Measurements from ENCODE around the gene GPR31.

The GPR31 gene

DNA sequence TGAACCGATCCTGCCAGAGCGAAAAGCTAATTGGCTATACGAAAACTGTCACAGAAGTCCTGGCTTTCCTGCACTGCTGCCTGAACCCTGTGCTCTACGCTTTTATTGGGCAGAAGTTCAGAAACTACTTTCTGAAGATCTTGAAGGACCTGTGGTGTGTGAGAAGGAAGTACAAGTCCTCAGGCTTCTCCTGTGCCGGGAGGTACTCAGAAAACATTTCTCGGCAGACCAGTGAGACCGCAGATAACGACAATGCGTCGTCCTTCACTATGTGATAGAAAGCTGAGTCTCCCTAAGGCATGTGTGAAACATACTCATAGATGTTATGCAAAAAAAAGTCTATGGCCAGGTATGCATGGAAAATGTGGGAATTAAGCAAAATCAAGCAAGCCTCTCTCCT, 20.7 kb downstream of the GPR31 start:
- DNase-seq, result no peak

DNA sequence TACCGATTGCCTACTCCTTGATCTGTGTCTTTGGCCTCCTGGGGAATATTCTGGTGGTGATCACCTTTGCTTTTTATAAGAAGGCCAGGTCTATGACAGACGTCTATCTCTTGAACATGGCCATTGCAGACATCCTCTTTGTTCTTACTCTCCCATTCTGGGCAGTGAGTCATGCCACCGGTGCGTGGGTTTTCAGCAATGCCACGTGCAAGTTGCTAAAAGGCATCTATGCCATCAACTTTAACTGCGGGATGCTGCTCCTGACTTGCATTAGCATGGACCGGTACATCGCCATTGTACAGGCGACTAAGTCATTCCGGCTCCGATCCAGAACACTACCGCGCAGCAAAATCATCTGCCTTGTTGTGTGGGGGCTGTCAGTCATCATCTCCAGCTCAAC, 21.4 kb downstream of the GPR31 start:
- DNase-seq, result no peak

DNA sequence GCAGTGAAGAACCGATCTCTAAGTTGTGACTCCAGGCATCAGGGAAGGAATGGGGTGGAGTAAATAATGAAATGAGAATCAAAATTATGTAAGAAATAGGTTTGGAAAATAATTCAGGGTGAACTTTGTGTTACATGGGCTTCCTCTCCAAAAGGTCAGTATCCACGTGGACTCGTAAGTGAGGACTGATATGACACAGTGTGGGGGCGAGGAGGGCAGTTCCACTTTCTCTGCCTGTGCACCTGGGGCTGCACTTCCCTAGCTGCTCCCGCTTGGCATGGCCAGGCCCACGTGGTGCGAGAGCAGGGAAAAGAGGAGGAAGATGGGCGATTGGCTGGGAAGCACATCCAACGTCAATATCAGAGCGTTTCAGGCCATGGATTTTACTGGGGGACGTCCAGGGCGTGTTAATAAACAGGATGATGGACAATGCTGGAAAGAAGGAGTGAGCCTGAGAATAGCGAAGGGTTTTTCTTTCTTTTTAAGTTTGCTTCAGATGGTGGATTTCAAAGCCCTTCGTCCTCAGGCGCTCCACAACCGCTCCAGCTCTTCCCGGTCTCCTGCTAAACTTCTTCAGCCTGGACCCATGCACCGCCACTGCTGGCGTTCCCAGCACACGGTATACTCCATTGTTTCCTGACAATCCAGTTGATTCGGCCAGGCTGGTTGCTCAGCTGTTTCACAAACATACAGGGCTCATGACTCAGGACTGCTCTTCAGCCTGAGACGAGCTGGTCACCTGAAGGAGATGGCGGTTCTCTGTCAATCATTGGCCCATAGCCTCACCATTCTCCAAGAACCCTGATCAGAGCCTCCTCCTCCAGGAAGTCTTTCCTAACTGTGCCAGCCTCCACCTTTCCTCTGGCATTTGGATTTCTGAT, 23.1 kb downstream of the GPR31 start:
- DNase-seq, result no peak

DNA sequence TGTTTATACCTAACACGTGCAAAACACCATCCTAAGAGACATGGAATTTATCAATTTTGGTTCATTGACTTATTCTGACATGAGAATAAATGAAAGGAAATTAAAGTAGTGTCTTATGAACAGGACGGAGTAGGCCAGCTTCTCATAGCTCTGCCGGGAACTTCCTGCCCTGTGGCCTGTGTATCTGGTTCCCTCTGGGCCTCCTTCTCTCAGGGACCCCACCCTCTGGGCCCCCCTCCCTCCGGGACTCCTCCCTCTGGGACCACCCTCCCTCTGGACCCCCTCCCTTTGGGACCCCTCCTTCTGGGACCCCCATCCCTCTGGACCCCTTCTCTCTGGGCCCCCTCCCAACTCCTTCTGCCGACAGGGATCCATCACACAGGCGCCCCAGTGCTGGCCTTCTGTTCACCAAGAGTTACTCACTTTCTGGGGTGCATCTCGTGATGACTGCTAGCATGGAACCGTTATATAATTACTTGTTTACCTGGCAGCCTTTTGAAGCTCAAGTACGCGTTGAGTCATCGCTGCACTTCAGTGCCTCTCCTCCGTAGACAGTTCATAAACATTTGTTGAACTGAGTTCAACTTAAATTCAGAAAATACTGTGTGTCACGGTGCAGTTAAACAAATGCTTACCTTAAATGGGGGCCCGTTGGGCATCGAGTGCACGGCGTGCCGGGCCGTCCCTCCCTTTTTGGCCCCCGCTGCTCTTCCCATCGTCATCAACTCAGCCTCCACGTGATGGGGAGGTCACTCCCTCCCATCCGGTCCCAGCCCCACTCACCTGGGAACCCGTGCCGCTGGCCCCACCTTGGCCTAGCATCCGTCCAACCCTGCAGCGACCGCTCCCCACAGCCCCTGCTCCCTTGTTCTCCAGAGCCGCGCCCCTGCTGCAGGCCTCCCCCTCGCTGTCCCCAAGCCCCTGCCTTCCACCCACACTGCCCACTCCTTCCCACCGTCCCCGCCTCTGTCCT, 26.8 kb downstream of the GPR31 start:
- DNase-seq, result no peak

DNA sequence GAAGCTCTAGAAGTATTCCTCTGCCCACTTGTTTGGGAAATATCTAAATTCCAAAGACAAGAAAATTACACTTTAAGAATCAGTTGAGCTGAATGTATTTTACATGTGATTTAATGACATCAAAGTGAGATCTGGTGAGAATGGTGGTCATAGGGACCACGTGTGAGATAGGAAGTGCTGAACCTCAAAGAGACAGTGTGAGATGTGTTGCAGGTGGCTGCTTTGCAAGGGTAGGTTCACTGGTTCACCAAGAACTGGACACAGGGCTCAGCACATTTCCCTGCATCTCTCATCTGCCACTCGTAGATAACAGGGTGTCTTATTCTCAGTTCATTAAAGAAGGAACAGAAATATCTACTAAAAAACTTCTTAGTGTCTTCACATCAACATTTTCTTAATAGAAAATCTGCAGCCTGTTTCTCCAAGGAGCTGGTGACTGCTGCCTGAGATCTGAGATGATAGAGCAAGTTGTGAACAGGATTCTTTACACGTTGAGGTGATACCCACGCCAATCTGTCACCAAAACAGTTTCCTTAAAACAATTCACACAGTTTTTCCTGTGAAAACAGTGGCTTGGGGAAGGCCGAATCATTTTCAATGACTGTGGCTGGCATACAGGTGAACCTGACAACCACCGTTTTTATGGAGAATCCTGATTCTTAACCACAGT, 27.6 kb downstream of the GPR31 start:
- no peak for DNase-seq

DNA sequence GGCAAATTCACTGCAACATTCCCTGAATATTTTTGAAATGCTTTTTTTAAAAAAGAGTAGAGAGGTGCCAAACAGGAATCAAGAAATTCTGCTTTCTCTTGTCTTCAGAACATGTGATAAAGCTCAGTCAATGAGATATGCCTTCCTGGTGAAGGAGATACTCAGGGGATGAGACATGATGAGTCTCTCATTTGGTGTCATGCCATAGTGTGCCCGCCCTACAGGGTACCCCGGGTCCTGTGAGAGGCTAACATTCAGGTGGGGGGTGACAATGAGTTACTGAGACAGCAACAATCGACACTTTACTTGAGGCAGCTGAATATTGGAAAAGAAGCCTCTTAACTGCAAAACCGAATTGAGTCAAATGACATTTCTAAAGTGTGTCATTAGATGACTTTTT, 28.2 kb downstream of the GPR31 start:
- no peak for DNase-seq

DNA sequence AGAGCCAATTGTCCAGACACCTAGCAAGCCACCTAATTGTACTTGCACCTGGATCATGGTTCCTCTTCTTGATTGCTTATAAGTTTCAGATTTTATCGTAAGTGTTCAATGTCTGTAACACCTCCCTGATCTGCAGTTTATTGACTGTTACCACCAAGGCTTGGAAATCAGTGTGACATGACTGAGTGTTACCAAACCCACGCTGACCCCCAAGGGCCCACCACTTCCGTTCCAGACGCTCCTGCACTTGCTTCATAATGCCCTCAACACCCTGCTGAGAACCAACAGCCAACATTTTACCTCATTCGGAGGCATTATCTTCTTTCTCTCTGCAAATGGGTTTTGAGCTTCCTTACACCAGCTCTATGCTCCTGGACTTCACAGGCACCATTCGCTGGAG, 28.6 kb downstream of the GPR31 start:
- no peak for DNase-seq

DNA sequence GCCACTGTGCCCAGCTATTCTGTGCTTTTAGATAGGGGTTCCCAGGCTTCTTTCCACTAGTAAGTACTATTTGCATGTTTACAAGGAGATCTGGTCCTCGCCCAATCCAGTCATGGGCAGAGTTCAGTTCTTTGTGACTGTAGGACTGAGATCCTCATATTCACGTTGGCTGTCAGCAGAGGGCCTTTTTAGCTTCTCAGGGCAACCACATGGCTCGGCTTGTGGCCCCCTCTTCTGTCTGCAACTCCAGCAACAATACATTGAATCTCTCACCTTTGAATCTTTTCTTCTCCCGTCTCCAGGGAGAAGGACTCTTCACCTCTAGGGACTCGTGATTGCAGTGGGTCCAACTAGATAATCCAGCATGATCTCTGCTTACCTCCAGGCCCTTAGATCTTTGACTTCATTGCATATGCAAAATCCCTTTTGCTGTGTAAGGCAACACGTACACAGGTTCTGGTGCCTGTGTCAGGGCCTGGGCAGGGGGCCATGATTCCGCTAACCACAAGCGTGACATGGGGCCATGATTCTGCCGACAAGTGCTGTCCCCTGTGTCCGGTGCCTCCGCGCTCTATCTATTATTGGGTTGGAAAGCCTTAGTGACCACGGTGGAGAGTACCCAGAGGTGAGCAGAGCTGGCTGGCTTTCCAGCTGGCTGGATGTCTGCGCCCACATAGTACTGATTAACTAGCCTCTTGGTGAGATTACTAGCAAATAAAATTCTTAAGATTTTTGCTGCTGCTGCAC, 29.8 kb downstream of the GPR31 start:
- no peak for DNase-seq

DNA sequence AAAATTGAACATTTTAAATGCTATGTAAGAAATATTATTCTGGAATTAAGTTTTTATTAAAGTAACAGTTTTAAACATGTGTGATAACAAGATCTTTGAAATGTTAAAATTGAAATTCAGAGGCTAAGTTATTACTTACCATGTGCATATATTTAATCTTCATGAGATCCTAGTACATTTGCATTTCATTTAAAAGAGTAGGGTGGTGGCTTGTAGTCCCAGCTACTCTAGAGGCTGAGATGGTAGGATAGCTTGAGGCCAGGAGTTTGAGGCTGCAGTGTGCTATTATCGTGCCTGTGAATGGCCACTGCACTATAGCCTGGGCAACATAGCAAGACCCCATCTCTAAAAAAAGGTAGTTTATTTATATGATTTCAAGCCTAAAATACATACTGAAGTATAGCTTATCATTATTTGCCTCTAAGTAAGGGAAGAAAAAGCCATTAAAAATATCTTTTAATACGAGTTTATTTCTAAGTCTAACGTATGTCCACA, 31.9 kb downstream of the GPR31 start:
- DNase-seq, result no peak

DNA sequence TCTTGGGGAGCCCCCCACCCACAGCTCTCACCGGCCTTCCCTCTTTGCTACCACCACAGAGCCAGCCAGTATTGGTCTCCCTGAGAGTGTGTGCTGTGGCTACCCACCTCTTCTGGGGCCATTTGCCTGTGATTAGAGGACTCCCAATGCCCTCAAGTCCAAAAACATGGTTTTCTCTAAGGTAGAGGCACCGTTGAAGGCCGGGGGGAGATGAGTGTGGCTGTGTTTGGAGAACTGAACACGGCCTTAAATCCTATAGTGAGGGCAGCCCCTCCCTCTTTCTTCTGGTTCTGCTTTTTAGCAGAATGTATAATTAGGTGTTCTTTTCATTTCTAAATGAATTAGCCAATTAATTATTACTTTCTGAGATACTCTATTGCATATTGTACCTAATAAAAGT, 32.4 kb downstream of the GPR31 start:
- DNase-seq, result no peak

DNA sequence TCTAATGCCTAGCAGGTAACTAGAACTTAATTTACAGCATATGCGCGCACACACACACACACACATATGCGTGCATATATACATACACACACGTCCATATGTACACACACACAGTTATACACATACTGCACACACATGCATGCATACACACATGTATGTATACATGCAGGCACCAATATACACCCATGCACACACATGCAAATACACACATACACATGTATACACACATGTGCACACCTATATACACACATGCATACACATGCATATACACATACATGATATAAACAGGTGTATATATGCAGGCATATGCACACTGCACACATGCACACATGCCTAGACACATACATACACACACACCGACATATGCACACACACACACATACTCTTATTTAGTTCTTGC, 33.0 kb downstream of the GPR31 start:
- no peak for DNase-seq

DNA sequence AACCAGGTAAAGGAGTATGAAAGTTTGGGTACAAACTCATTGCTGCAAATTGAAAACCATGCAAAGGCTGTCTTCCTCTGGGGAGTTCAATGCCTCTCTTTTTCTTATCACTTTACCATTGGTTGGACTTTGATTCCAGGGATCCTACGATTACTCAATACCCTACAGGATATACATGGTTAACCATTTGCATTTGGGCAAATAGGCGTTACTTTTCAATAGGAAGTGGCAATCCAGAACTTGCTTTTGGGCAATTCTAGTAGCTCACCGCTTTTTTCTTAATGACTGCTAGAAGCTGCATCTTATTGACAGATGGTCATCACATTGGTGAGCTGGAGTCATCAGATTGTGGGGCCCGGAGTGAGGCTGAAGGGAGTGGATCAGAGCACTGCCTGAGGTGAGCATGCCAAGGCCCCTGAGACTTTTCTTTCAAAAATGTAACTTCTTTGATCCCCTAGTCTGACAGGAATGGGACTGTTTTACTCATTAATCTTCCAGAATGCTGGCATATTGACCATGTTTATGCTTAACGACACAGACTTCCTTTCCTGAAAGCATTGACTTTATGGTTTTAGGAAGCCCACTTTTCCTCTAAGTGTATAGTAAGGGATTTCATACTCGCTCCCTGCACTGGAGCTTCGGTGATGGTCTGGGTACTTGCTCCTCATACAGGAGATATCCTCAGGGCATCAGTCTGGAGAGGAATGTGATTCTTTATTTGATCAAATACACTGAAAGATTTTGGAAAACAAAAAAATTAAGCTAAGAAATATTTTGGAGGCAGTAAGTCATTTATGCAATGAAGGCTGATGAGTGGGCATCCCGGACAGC, 34.7 kb downstream of the GPR31 start, which contains the start of gene CCR6:
Gene CCR6 (plus strand): TSS at position 270 of the 831 bp plus-strand sequence. CDS start 13,039 bp downstream, outside the sequence.
- no peak for DNase-seq

DNA sequence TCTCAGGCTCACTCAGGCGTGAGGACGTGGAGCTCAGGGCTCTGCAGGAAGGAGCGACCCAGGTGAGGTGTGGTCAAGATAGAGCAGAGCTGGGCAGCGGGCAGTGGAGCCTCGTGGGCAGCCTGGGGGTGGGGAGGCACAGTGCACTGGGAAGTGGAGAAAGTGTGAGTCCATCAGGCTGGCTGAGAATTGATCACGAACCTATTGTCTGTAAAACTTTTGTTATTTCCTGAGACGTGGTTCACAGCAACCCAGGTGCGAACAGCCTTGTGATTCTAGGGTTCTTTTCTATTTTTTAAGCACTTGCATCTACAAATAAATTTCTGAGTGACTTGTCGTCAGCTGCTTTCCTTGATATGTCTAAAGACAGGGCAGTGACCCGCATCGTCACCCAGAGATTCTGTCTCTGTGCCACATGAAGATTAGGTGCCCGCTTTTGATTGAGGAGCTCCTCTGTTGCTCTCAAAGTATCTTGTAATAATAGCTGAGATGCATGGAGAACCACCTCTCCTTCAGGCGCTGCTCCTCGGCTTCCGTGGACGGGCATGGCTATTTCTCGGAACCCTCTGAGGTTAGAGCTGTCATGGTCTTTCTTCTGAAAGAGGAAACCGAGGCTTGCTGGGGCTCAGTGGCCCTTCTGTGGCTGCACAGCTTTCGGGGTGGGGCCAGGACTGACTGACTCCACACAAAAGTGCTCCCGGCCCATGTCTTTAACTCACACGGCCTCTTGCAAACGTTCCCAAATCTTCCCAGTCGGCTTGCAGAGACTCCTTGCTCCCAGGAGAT, 35.5 kb downstream of the GPR31 start:
- no peak for DNase-seq

DNA sequence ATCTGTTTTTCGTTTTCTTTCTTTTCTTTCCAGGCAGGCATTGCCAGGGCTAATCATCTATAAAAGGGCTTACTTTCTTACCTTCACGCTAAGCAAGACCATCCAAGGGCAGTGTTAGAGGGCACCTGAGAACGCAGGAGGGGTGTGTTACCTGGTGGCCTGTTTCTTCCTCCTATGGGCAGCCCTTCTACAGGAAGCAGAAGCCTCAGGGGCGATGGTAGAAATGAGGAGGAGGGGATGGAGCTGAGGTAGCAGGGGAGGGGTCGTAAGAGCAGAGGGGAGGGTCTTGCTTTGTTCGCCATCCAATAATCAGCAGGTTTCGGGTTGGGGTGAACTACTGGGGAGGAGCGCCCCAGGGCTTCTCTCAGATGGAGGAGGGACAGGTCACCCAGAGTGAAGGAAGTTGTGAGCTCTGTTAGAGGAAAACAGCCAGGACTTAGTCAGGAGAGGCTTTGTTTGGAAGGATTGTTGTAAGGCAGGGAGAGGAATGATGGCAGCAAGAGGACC, 36.4 kb downstream of the GPR31 start:
- DNase-seq, result no peak

DNA sequence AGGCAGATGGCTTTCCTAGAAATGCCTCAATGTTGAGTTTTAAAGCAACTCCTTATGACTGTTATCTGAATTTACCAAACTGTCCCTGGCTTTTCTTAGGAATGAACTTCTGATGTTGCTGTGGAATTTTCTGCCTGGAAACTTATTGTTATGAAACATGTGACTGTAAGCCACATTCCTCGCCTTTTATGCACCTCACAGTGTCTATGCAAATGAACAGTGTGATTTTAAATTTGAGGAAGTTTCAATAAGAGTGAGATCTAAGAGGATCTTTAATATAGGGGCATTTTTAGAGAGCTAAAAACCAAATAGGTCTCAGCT, 37.2 kb downstream of the GPR31 start:
- no peak for DNase-seq

DNA sequence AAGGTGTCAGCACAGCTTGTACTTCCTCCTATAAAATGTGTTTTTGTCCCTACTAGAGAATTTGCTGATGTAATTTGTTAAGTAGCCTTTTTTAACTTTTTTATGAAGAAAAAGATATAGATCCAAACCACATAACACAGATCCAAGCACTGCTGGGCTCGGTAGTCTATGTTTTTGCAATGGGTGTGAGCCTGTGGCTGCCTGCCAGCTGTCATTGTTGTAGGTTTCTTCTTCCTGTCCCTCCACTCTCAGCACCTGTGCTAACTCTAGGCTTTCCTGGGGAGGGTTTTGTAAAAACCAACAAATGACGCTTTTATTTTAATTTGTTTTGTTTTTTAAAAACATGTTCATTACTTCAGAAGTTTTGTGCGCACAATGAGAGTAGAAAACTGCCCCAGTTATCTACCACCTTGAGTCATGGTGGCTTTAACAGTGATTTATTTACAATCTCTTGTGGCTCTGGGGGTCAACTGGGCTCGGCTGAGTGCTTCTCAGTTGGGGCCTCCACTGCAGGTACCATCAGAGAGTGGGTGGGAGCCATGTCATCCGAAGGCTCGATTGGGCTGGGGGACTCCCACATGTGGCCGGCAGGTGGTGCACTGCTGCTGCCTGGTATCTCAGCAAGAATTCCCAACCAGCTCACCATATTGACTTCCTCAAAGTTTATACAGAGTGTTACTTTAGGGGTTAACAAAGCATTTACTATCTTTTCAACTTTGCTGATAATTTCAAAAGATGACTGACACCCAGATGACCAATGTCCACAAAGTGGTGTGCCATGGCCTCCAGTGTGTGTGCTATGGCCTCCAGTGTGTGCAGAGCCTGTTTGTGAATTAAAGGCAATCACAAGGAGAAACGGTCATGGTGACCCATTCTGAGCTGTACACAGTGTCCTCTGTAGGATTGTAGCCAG, 37.9 kb downstream of the GPR31 start:
- DNase-seq, result peak; percentile 72

DNA sequence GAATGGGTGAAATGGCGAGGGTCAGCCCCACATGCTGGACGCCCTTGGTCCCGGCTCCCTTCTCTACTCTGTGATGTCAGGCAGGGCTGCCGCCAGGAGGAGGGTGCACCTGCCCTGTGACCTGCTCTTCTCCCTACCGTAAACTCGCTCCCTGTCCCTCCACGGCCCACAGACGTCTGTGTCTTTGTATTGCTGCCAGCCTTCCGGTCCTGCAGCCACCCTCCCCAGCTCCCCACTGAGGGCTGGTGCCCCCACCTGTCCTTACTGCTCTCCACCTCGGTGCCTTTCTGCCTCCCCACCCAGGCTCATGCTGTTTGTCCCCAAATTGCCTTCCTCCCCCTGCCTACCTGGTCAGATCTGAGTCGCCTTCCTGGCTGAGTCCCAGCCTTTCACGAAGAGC, 38.9 kb downstream of the GPR31 start:
- DNase-seq, result no peak

DNA sequence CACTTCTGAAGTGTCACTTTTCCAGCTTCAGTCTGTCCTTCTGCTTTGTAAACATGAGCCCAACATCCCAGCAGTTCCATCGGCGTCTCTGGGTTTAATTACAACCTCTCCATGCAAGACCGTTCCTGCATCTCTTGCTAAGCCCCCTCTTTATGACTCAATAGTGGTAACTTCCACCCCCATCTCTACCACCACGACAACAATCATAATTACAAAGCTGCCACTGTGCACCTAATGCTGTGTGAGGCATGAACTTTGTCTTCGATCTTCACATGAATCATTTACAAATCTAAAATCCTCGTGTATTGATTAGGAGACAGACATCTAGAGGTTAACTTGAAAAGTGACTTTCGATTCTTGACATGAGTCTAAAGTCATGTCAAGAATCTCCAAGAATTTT, 39.8 kb downstream of the GPR31 start:
- DNase-seq, result no peak

DNA sequence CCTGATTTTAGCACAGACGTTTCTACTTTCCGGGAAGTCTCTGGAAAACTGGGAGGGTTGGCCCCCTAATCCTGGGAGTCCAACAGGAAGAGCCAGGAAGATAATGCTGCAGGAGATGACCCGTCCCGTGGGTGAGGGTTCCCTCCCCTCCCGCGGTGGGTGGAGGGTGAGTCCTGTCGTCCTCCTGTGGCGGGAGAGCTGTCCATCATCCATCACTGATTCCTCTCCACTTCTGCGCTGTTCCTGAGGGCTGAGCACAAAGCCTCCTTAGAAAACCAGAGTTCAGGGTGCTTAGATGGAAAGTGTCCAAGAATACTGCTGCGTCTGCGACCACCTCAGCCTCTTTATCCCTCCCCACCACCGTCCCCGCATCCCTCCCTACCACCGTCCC, 40.9 kb downstream of the GPR31 start:
- no peak for DNase-seq

Data from CD4-positive, alpha-beta T cell treated with Interleukin-17A for 1 hour (primary cell).